K562 (cell line): ENCODE data around the gene ALX3. TPM values are rescaled to one million over a fixed set of nuclear protein-coding genes. Genes with fewer than 3 reads are reported as not detected.

Experiments used
- ATAC-seq: fragments of 200-7000 bp; cut with Tn5 transposase; 3 replicates; pipeline ENCODE4 v1.9.1; 2020; ENCODE audit warnings: moderate library complexity
- BruUV-seq: library from RNA; stranded (reverse); fragments of 400-500 nt; replicated peaks from 2 replicates; lab custom pipeline; 2021; lab: Mats Ljungman, UMichigan
- CTCF ChIA-PET: fragments of 300-600 bp; formaldehyde crosslinking; extraction: SDS; loops from one replicate; lab custom pipeline; 2021; ENCODE audit warnings: low intra/inter-chr PET ratio; lab: Yijun Ruan, JAX
- POLR2A ChIA-PET: fragments of 300-600, 350-650 bp; sonication (Branson Sonifier 250); formaldehyde crosslinking; extraction: SDS; loops from one replicate; lab custom pipeline; 2021; ENCODE audit warnings: antibody characterized with exemption, inconsistent platforms; lab: Yijun Ruan, JAX
- DNase-seq, 4 experiments: peaks; one replicate each; pipeline versions ENCODE4 v3.0.0 to v3.0.0-alpha.2; 2011 to 2018; ENCODE audit warnings: low spot score in 3 of 4, mixed read lengths in 3 of 4; ENCODE audit errors: extremely low read depth in 1 of 4
- FAIRE-seq: peaks from 2 replicates; lab custom pipeline; 2011; peaks lifted over from hg19 to GRCh38; lab: Jason Lieb, UNC
- H2AFZ ChIP-seq: 2 replicates; pipeline ENCODE4 v1.6.0; 2011; ENCODE audit warnings: low read depth, low read length, control low read depth, inconsistent platforms
- H3K27ac ChIP-seq: fragments of 200-600 bp; 3 replicates; pipeline ENCODE4 v1.8.0; 2011; ENCODE audit warnings: low read depth, mild to moderate bottlenecking, control low read depth, inconsistent platforms, low read length, moderate library complexity, mixed read lengths; ENCODE audit errors: extremely low read depth
- H3K27me3 ChIP-seq, 2 experiments: fragments of 300-600 bp in 1 of 2; 2 replicates in 1 of 2; 3 replicates in 1 of 2; pipeline versions ENCODE4 v1.6.0 to v1.8.0; 2011; ENCODE audit warnings: inconsistent platforms in 2 of 2, low read length in 2 of 2, mild to moderate bottlenecking in 1 of 2, mixed read lengths in 1 of 2, moderate library complexity in 1 of 2; ENCODE audit not compliant: control insufficient read depth in 2 of 2, insufficient read depth in 2 of 2
- H3K36me3 ChIP-seq: fragments of 300-600 bp; 3 replicates; pipeline ENCODE4 v1.8.0; 2011; ENCODE audit warnings: mild to moderate bottlenecking, low read length, inconsistent platforms; ENCODE audit not compliant: control insufficient read depth, insufficient read depth
- H3K4me1 ChIP-seq, 2 experiments: fragments of 200-600 bp in 1 of 2; replicated peaks in 1 of 2; 2 replicates in 1 of 2; 3 replicates in 1 of 2; pipeline versions ENCODE4 v1.5.1 to v1.8.0; 2011; ENCODE audit warnings: inconsistent platforms in 2 of 2, low read length in 2 of 2, mild to moderate bottlenecking in 1 of 2, mixed read lengths in 1 of 2, moderate library complexity in 1 of 2; ENCODE audit not compliant: control insufficient read depth in 2 of 2, insufficient read depth in 2 of 2
- H3K4me2 ChIP-seq: 2 replicates; pipeline ENCODE4 v1.6.1; 2011; ENCODE audit warnings: low read length, control low read depth, inconsistent platforms, mixed read lengths; ENCODE audit not compliant: insufficient read depth
- H3K4me3 ChIP-seq: fragments of 200-600 bp; sonication (generic), shearing (Covaris generic); 2 replicates; pipeline ENCODE4 v1.5.1; 2016; ENCODE audit warnings: control low read depth, inconsistent platforms
- H3K79me2 ChIP-seq: fragments of 200-600 bp; 3 replicates; pipeline ENCODE4 v1.8.0; 2011; ENCODE audit warnings: low read length, inconsistent platforms; ENCODE audit not compliant: control insufficient read depth, insufficient read depth
- H3K9ac ChIP-seq, 2 experiments: 2 replicates each; pipeline versions ENCODE4 v1.6.0 to v1.6.1; 2011; ENCODE audit warnings: low read depth in 2 of 2, low read length in 2 of 2, control low read depth in 1 of 2, inconsistent platforms in 1 of 2, mild to moderate bottlenecking in 1 of 2, mixed read lengths in 1 of 2; ENCODE audit not compliant: insufficient read depth in 1 of 2
- H3K9me1 ChIP-seq: one replicate; pipeline ENCODE4 v1.6.0; 2011; ENCODE audit warnings: inconsistent platforms, mild to moderate bottlenecking, low read length, moderate library complexity; ENCODE audit not compliant: control insufficient read depth, insufficient read depth
- H3K9me3 ChIP-seq: replicated peaks from 2 replicates; pipeline ENCODE4 v1.5.1; 2011; ENCODE audit warnings: low read depth, low read length, inconsistent platforms; ENCODE audit not compliant: control insufficient read depth, insufficient read depth
- H4K20me1 ChIP-seq: replicated peaks from 2 replicates; pipeline ENCODE4 v1.6.1; 2011; ENCODE audit warnings: low read length, inconsistent platforms, mixed read lengths; ENCODE audit not compliant: control insufficient read depth, insufficient read depth
- BCOR ChIP-seq: fragments of 450-650 bp; IDR thresholded peaks from 2 replicates; pipeline ENCODE4 v1.6.1; 2016
- ELK3 ChIP-seq: fragments of 450-650 bp; formaldehyde crosslinking; IDR thresholded peaks from 2 replicates; pipeline ENCODE4 v1.4.0; 2020; ENCODE audit warnings: mild to moderate bottlenecking
- FOXO4 ChIP-seq: fragments of 450-650 bp; formaldehyde crosslinking; IDR thresholded peaks from 2 replicates; pipeline ENCODE4 v1.4.0; 2020; ENCODE audit warnings: mild to moderate bottlenecking, moderate library complexity
- GATAD2A ChIP-seq: fragments of 450-650 bp; IDR thresholded peaks from 2 replicates; pipeline ENCODE4 v1.6.1; 2017
- KDM5B ChIP-seq: fragments of 200-600 bp; sonication (generic); IDR thresholded peaks from 2 replicates; pipeline ENCODE4 v1.6.1; 2012; ENCODE audit warnings: low read depth, mild to moderate bottlenecking, moderate library complexity, low read length, control low read depth, inconsistent platforms; ENCODE audit not compliant: insufficient replicate concordance
- PTTG1 ChIP-seq: fragments of 450-650 bp; IDR thresholded peaks from 2 replicates; pipeline ENCODE4 v1.6.1; 2016; ENCODE audit warnings: low read depth, mild to moderate bottlenecking, missing genetic modification characterization, missing compliant biosample characterization
- STAT5B ChIP-seq: fragments of 250-450 bp; sonication (Bioruptor Pico); IDR thresholded peaks from 2 replicates; pipeline ENCODE4 v1.8.0; 2021; ENCODE audit warnings: mild to moderate bottlenecking, inconsistent platforms
- YY1 ChIP-seq, 3 experiments: IDR thresholded peaks; 2 replicates each; pipeline ENCODE4 v1.6.1; 2011; ENCODE audit warnings: low read length in 2 of 3, mild to moderate bottlenecking in 2 of 3, moderate library complexity in 2 of 3, borderline replicate concordance in 1 of 3, control low read depth in 1 of 3, low read depth in 1 of 3; ENCODE audit not compliant: insufficient read depth in 3 of 3, insufficient replicate concordance in 2 of 3, control insufficient read depth in 1 of 3, insufficient read length in 1 of 3; ENCODE audit errors: extremely low read depth in 1 of 3
- ZNF449 ChIP-seq: fragments of 250-450 bp; sonication (Bioruptor Pico); IDR thresholded peaks from 2 replicates; pipeline ENCODE4 v1.8.0; 2022; ENCODE audit warnings: moderate library complexity, mild to moderate bottlenecking, inconsistent platforms
- WGBS: fragments of 100-300 bp; shearing (Covaris generic); methylation state at CpG from one replicate; pipeline ENCODE4 v1.1.6; 2016; ENCODE audit warnings: low coverage, mixed read lengths; ENCODE audit not compliant: insufficient coverage; ENCODE audit errors: missing lambda C conversion rate; 5-methylcytosine and 5-hydroxymethylcytosine counted together
- in situ Hi-C: fragments of 300-500 bp; cut with MboI; formaldehyde crosslinking; loops from 4 replicates; pipeline ENCODE4 v1.15.0; 2018; ENCODE audit warnings: inconsistent platforms, mixed read lengths
- intact Hi-C: fragments of 100-400 bp; cut with micrococcal nuclease; formaldehyde crosslinking; loops from 2 replicates; pipeline ENCODE4 v1.14.2; 2022
- polyA plus RNA-seq, 8 experiments: library from polyadenylated mRNA; depleted of rRNA in 4 of 8; stranded (reverse) in 5 of 8; unstranded in 3 of 8; fragments of >200 nt; fragmentation: Nextera tagmentation in 2 of 8; fragmentation: Illumina TruSeq in 1 of 8; extraction: Ambion mirVana in 2 of 8; extraction: Trizol in 1 of 8; gene quantifications; 2 replicates each; pipeline versions ENCODE4 v1.2.1 to v1.2.3, GENCODE V29; 2011 to 2014; ENCODE audit warnings: inconsistent platforms in 1 of 8, missing spikeins in 1 of 8
- total RNA-seq, 7 experiments: library from RNA; depleted of rRNA in 6 of 7; stranded (reverse); fragments of >200 nt in 6 of 7; fragmentation: Illumina TruSeq in 2 of 7; extraction: Trizol in 2 of 7; gene quantifications; 2 replicates each; pipeline versions ENCODE4 v1.2.1 to v1.2.3, GENCODE V29; 2011 to 2021; ENCODE audit warnings: low replicate concordance in 1 of 7
- TF ChIP-seq, protein P1 (sequence below), 2 experiments: fragments of 450-650 bp; conservative IDR thresholded peaks; 2 replicates each; pipeline ENCODE4 v1.6.1; 2017; ENCODE audit warnings: mild to moderate bottlenecking in 2 of 2, moderate library complexity in 2 of 2

Gene ALX3
- total and polyA plus RNA-seq, 9 of the 15 experiments (the other 6 are each of a cell fraction or from before 2014, with no cell fraction given), result not detected

GRCh38 chr1:110119843-110120242 lies 49.4 kb upstream of the ALX3 start:
- Histone ChIP-seq H3K9ac (no peak overlapping the region), H4K20me1 (0 out of 2 replicates have a peak, but pooled peaks cover 2% of the 10 kb centered on the region), H3K36me3 (no peaks in the 10 kb centered on the region), H3K27me3 (peaks cover 4 to 26% of the 10 kb centered on the region in 2 experiments; a peak in 3 of 5 replicates), H3K27ac (no peak overlapping the region), H3K4me3 (no peak overlapping the region), H3K9me3 (peaks cover 2% of the 10 kb centered on the region), H3K79me2 (no peaks in the 10 kb centered on the region), H3K4me2 (no peak overlapping the region), H3K4me1 (no peaks in the 10 kb centered on the region), H2AFZ (no peak overlapping the region), H3K9me1 (no peaks in the 10 kb centered on the region)
- no TSS peak for BruUV-seq
- TF ChIP-seq ELK3 (CRISPR knock-in tag), result no peak
- no peak for TF ChIP-seq BCOR
- no peak for TF ChIP-seq STAT5B (CRISPR knock-in tag)
- TF ChIP-seq PTTG1 (tag), result no peak
- TF ChIP-seq, protein P1, sequence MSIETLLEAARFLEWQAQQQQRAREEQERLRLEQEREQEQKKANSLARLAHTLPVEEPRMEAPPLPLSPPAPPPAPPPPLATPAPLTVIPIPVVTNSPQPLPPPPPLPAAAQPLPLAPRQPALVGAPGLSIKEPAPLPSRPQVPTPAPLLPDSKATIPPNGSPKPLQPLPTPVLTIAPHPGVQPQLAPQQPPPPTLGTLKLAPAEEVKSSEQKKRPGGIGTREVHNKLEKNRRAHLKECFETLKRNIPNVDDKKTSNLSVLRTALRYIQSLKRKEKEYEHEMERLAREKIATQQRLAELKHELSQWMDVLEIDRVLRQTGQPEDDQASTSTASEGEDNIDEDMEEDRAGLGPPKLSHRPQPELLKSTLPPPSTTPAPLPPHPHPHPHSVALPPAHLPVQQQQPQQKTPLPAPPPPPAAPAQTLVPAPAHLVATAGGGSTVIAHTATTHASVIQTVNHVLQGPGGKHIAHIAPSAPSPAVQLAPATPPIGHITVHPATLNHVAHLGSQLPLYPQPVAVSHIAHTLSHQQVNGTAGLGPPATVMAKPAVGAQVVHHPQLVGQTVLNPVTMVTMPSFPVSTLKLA (conservative IDR thresholded peaks at IDR 0.05), result no peak
- TF ChIP-seq GATAD2A, result no peak
- TF ChIP-seq ZNF449 (CRISPR knock-in tag), result no peak
- no peak for TF ChIP-seq KDM5B
- TF ChIP-seq FOXO4, result no peak
- no peak for TF ChIP-seq YY1 (IDR thresholded peaks at IDR 0.05; ENCODE audit: borderline replicate concordance in 1 of 3, control insufficient read depth in 1 of 3, extremely low read depth in 1 of 3, insufficient read depth in 3 of 3, insufficient read length in 1 of 3, insufficient replicate concordance in 2 of 3, low read depth in 1 of 3, low read length in 2 of 3)
- in situ Hi-C loops (no loop called here), intact Hi-C loops (loop anchor here (10.0 kb wide), 1 partner anchor 475 kb away; no protein-coding TSS in a partner anchor)
- WGBS, result 2% methylated on average over 3 of the region's 3 CpGs
- DNase-seq, result no peak
- no peak for ATAC-seq
- CTCF ChIA-PET, result no interaction called here
- FAIRE-seq, result no peak
- POLR2A ChIA-PET, result no interaction called here
